GM23248 (cell line): Measurements from ENCODE around the gene HSPA12A. TPM values are rescaled to one million over a fixed set of nuclear protein-coding genes. Genes with fewer than 3 reads are reported as not detected.

Experiments used
- DNase-seq: peaks from one replicate; pipeline ENCODE4 v3.0.0-alpha.2; 2015
- H2AFZ ChIP-seq: fragments of 200-600 bp; sonication (generic); 2 replicates; pipeline ENCODE4 v1.6.1; 2016; ENCODE audit warnings: antibody characterized with exemption
- H3F3A ChIP-seq: fragments of 200-600 bp; sonication (generic); 2 replicates; pipeline ENCODE4 v1.6.1; 2016; ENCODE audit warnings: mild to moderate bottlenecking, antibody characterized with exemption, mixed run types; ENCODE audit not compliant: insufficient read depth
- H3K27ac ChIP-seq: fragments of 200-600 bp; sonication (generic); 2 replicates; pipeline ENCODE4 v1.5.1; 2016; ENCODE audit warnings: mild to moderate bottlenecking
- H3K27me3 ChIP-seq: fragments of 200-600 bp; sonication (generic); replicated peaks from 2 replicates; pipeline ENCODE4 v1.6.1; 2016; ENCODE audit warnings: mild to moderate bottlenecking; ENCODE audit not compliant: insufficient read depth
- H3K36me3 ChIP-seq: fragments of 200-600 bp; sonication (generic); 2 replicates; pipeline ENCODE4 v1.6.1; 2016; ENCODE audit warnings: low read depth, mild to moderate bottlenecking
- H3K4me1 ChIP-seq: fragments of 200-600 bp; sonication (generic); 2 replicates; pipeline ENCODE4 v1.6.1; 2016; ENCODE audit warnings: mild to moderate bottlenecking; ENCODE audit not compliant: insufficient read depth
- H3K4me2 ChIP-seq: fragments of 200-600 bp; sonication (generic); one replicate; pipeline ENCODE4 v1.6.1; 2016; ENCODE audit warnings: mild to moderate bottlenecking; ENCODE audit not compliant: unreplicated experiment
- H3K4me3 ChIP-seq: fragments of 200-600 bp; sonication (generic); 2 replicates; pipeline ENCODE4 v1.5.1; 2016; ENCODE audit warnings: mild to moderate bottlenecking
- H3K79me2 ChIP-seq: fragments of 200-600 bp; sonication (generic); 2 replicates; pipeline ENCODE4 v1.6.1; 2016; ENCODE audit warnings: mild to moderate bottlenecking; ENCODE audit not compliant: insufficient read depth
- H3K9ac ChIP-seq: fragments of 200-600 bp; sonication (generic); 2 replicates; pipeline ENCODE4 v1.6.1; 2016; ENCODE audit warnings: mild to moderate bottlenecking
- H3K9me2 ChIP-seq: fragments of 200-600 bp; sonication (generic); 2 replicates; pipeline ENCODE4 v1.6.1; 2016; ENCODE audit warnings: mixed run types, mild to moderate bottlenecking, moderate library complexity; ENCODE audit not compliant: insufficient read depth
- H3K9me3 ChIP-seq: fragments of 200-600 bp; sonication (generic); one replicate; pipeline ENCODE4 v1.6.1; 2017; ENCODE audit warnings: low read depth
- H4K20me1 ChIP-seq: fragments of 200-600 bp; sonication (generic); 2 replicates; pipeline ENCODE4 v1.6.0; 2016; ENCODE audit not compliant: insufficient read depth
- EZH2 ChIP-seq: fragments of 200-600 bp; sonication (generic); IDR thresholded peaks from 2 replicates; pipeline ENCODE4 v1.6.1; 2018; ENCODE audit warnings: antibody characterized with exemption, mild to moderate bottlenecking; ENCODE audit not compliant: insufficient read depth, poor library complexity, severe bottlenecking
- EZH2phosphoT487 ChIP-seq: fragments of 200-600 bp; sonication (generic); IDR thresholded peaks from 2 replicates; pipeline ENCODE4 v1.6.1; 2018; ENCODE audit warnings: antibody characterized with exemption, moderate library complexity, mild to moderate bottlenecking, low read depth; ENCODE audit not compliant: insufficient read depth
- WGBS, 2 experiments: methylation state at CpG; one replicate each; pipeline ENCODE4 v1.1.6; 2015 to 2017; ENCODE audit warnings: low lambda C conversion rate in 2 of 2, low coverage in 1 of 2; ENCODE audit errors: missing lambda C conversion rate in 2 of 2; 5-methylcytosine and 5-hydroxymethylcytosine counted together
- in situ Hi-C: fragments of 300-500 bp; cut with MboI; formaldehyde crosslinking; loops from 2 replicates; pipeline ENCODE4 v1.15.0; 2020
- polyA plus RNA-seq: library from polyadenylated mRNA; unstranded; fragments of >200 nt; fragmentation: Nextera tagmentation; extraction: Ambion mirVana; gene quantifications from 2 replicates; pipeline ENCODE4 v1.2.1, GENCODE V29; 2016
- total RNA-seq: library from RNA; depleted of rRNA; stranded (reverse); fragments of >200 nt; shearing (Covaris generic); gene quantifications from 2 replicates; pipeline ENCODE4 v1.2.3, GENCODE V29; 2014

Gene HSPA12A
- total and polyA plus RNA-seq, 2 experiments from 2014 or later = 4.8 to 5.6 TPM

- Histone ChIP-seq H3K79me2 (no peaks in the 10 kb centered on the region), H3K36me3 (no peaks in the 10 kb centered on the region), H3K4me2 (peak overlapping the region; percentile 41), H3F3A (peaks cover 8% of the 10 kb centered on the region; the same call in 1 of the 2 replicates), H3K9ac (peak overlapping the region; percentile 78; the same call in 1 of the 2 replicates), H3K4me3 (no peak overlapping the region), H2AFZ (no peak overlapping the region), H3K9me2 (no peaks in the 10 kb centered on the region), H3K27me3 (no peaks in the 10 kb centered on the region), H3K9me3 (no peaks in the 10 kb centered on the region), H3K27ac (no peak overlapping the region), H3K4me1 (peaks cover 47% of the 10 kb centered on the region), H4K20me1 (no peaks in the 10 kb centered on the region)
- in situ Hi-C loops = no loop called here
- WGBS, 2 experiments = 76 to 77% methylated on average over 9 of the region's 9 CpGs
- DNase-seq = no peak
- TF ChIP-seq EZH2phosphoT487 (no peak), EZH2 (no peak)
These were observed 29.7 kb upstream of the HSPA12A start for GRCh38 chr10:116771959-116772585.

GRCh38 chr10:116771101-116771958 lies 29.0 kb upstream of the HSPA12A start:
- no peaks in the 10 kb centered on the region for H3K9me2 ChIP-seq
- no peaks in the 10 kb centered on the region for H3K36me3 ChIP-seq
- H3K4me2 ChIP-seq = peak overlapping the region; percentile 78
- peak overlapping the region; percentile 78 for H3K9ac ChIP-seq
- TF ChIP-seq EZH2 = no peak
- no peak for TF ChIP-seq EZH2phosphoT487
- no peaks in the 10 kb centered on the region for H3K79me2 ChIP-seq
- 20 to 25% methylated on average over 17 to 18 of the region's 18 CpGs for WGBS, 2 experiments
- in situ Hi-C loops = no loop called here
- H3K4me3 ChIP-seq = 0 out of 2 replicates have a peak overlapping the region, but pooled peaks have one; percentile 28
- no peaks in the 10 kb centered on the region for H3K9me3 ChIP-seq
- H4K20me1 ChIP-seq = no peaks in the 10 kb centered on the region
- H3F3A ChIP-seq = peaks cover 8% of the 10 kb centered on the region; the same call in 1 of the 2 replicates
- peak; percentile 99 for DNase-seq
- H3K27ac ChIP-seq = peak overlapping the region; percentile 89
- H2AFZ ChIP-seq = peak overlapping the region; percentile 92
- H3K27me3 ChIP-seq = no peaks in the 10 kb centered on the region
- H3K4me1 ChIP-seq = peaks cover 51% of the 10 kb centered on the region

GRCh38 chr10:116770281-116770680 lies 27.9 kb upstream of the HSPA12A start:
- H3K9me3 ChIP-seq = no peaks in the 10 kb centered on the region
- H4K20me1 ChIP-seq = no peaks in the 10 kb centered on the region
- H3K4me3 ChIP-seq = no peak overlapping the region
- 96 to 97% methylated on average over 8 to 10 of the region's 10 CpGs for WGBS, 2 experiments
- H3K9me2 ChIP-seq = no peaks in the 10 kb centered on the region
- H3K79me2 ChIP-seq = no peaks in the 10 kb centered on the region
- in situ Hi-C loops = no loop called here
- no peak overlapping the region for H3K9ac ChIP-seq
- H3K27me3 ChIP-seq = no peaks in the 10 kb centered on the region
- H3K36me3 ChIP-seq = no peaks in the 10 kb centered on the region
- H3K4me1 ChIP-seq = peaks cover 51% of the 10 kb centered on the region
- H3K4me2 ChIP-seq = no peak overlapping the region
- TF ChIP-seq EZH2phosphoT487 (no peak), EZH2 (no peak)
- no peak for DNase-seq
- H2AFZ ChIP-seq = no peak overlapping the region
- peaks cover 8% of the 10 kb centered on the region; the same call in 1 of the 2 replicates for H3F3A ChIP-seq
- H3K27ac ChIP-seq = no peak overlapping the region

GRCh38 chr10:116769791-116770190 lies 27.4 kb upstream of the HSPA12A start:
- TF ChIP-seq EZH2 = no peak
- Histone ChIP-seq H3K4me2 (no peak overlapping the region), H3F3A (peaks cover 8% of the 10 kb centered on the region; the same call in 1 of the 2 replicates), H3K9me3 (no peaks in the 10 kb centered on the region), H3K27ac (no peak overlapping the region), H3K79me2 (no peaks in the 10 kb centered on the region), H3K27me3 (no peaks in the 10 kb centered on the region), H3K9ac (no peak overlapping the region), H3K36me3 (no peaks in the 10 kb centered on the region), H3K4me3 (no peak overlapping the region), H2AFZ (no peak overlapping the region), H4K20me1 (no peaks in the 10 kb centered on the region), H3K9me2 (no peaks in the 10 kb centered on the region), H3K4me1 (peaks cover 51% of the 10 kb centered on the region)
- 92 to 95% methylated on average over 8 of the region's 8 CpGs for WGBS, 2 experiments
- peak; percentile 56 for DNase-seq
- in situ Hi-C loops = no loop called here
